IMR-90 (cell line): ENCODE data around the gene CNST. TPM values are rescaled to one million over a fixed set of nuclear protein-coding genes. Genes with fewer than 3 reads are reported as not detected.

Experiments
- ATAC-seq: fragments of 200-7000 bp; cut with Tn5 transposase; 2 replicates; pipeline ENCODE4 v1.9.1; 2020; ENCODE audit warnings: low read depth, mild to moderate bottlenecking, moderate library complexity
- BruUV-seq: library from RNA; stranded (reverse); fragments of 400-500 nt; replicated peaks from 2 replicates; lab custom pipeline; 2021; lab: Mats Ljungman, UMichigan
- CTCF ChIA-PET: fragments of 300-600 bp; formaldehyde crosslinking; extraction: SDS; loops from one replicate; lab custom pipeline; 2021; ENCODE audit warnings: antibody characterized with exemption; lab: Yijun Ruan, JAX
- POLR2A ChIA-PET: fragments of 300-600 bp; sonication (Branson Sonifier 250); formaldehyde crosslinking; loops from one replicate; lab custom pipeline; 2022; ENCODE audit warnings: antibody characterized with exemption; ENCODE audit not compliant: unreplicated experiment; lab: Charles Lee
- DNase-seq: peaks from one replicate; pipeline ENCODE4 v3.0.0; 2013
- H2AFZ ChIP-seq: replicated peaks from 2 replicates; pipeline ENCODE3; 2013; ENCODE audit warnings: low read length, mild to moderate bottlenecking; ENCODE audit not compliant: poor library complexity
- H2AK5ac ChIP-seq: 2 replicates; pipeline ENCODE4 v1.6.1; 2013; ENCODE audit warnings: low read depth, low read length, inconsistent platforms
- H2AK9ac ChIP-seq: replicated peaks from 2 replicates; pipeline ENCODE3; 2013; ENCODE audit warnings: mild to moderate bottlenecking, low read depth, low read length, moderate library complexity; ENCODE audit not compliant: poor library complexity
- H2BK120ac ChIP-seq: 2 replicates; pipeline ENCODE4 v1.6.1; 2013; ENCODE audit warnings: low read depth, low read length, inconsistent platforms
- H2BK15ac ChIP-seq: 3 replicates; pipeline ENCODE4 v1.6.1; 2013; ENCODE audit warnings: low read depth, low read length, inconsistent platforms
- H2BK20ac ChIP-seq: 2 replicates; pipeline ENCODE4 v1.6.1; 2013; ENCODE audit warnings: low read depth, mild to moderate bottlenecking, inconsistent platforms, low read length, moderate library complexity
- H2BK5ac ChIP-seq: 2 replicates; pipeline ENCODE4 v1.6.1; 2013; ENCODE audit warnings: mild to moderate bottlenecking, low read depth, low read length, inconsistent platforms; ENCODE audit not compliant: poor library complexity, severe bottlenecking
- H3K14ac ChIP-seq: replicated peaks from 2 replicates; pipeline ENCODE4 v1.6.1; 2013; ENCODE audit warnings: low read depth, low read length, inconsistent platforms
- H3K18ac ChIP-seq: 2 replicates; pipeline ENCODE4 v1.6.1; 2013; ENCODE audit warnings: low read depth, low read length, control low read depth
- H3K23ac ChIP-seq: 2 replicates; pipeline ENCODE4 v1.6.1; 2013; ENCODE audit warnings: low read depth, low read length, inconsistent platforms
- H3K27ac ChIP-seq: 2 replicates; pipeline ENCODE4 v1.5.1; 2013; ENCODE audit warnings: mild to moderate bottlenecking, control low read depth, low read length; ENCODE audit not compliant: insufficient read depth
- H3K27me3 ChIP-seq: 2 replicates; pipeline ENCODE4 v1.6.1; 2013; ENCODE audit warnings: low read length; ENCODE audit not compliant: control insufficient read depth, insufficient read depth
- H3K36me3 ChIP-seq: 2 replicates; pipeline ENCODE4 v1.6.1; 2013; ENCODE audit warnings: low read length, mixed read lengths; ENCODE audit not compliant: control insufficient read depth, insufficient read depth
- H3K4ac ChIP-seq: 2 replicates; pipeline ENCODE4 v1.6.1; 2013; ENCODE audit warnings: low read depth, low read length, inconsistent platforms
- H3K4me1 ChIP-seq: 2 replicates; pipeline ENCODE4 v1.6.1; 2013; ENCODE audit warnings: low read length, mixed read lengths; ENCODE audit not compliant: control insufficient read depth, insufficient read depth
- H3K4me2 ChIP-seq: 2 replicates; pipeline ENCODE4 v1.6.1; 2013; ENCODE audit warnings: low read depth, mild to moderate bottlenecking, control low read depth, low read length, moderate library complexity
- H3K4me3 ChIP-seq: 2 replicates; pipeline ENCODE4 v1.5.1; 2013; ENCODE audit warnings: low read depth, mild to moderate bottlenecking, control low read depth, low read length, moderate library complexity; ENCODE audit not compliant: insufficient read depth
- H3K56ac ChIP-seq: 2 replicates; pipeline ENCODE4 v1.6.1; 2013; ENCODE audit warnings: low read length, inconsistent platforms; ENCODE audit not compliant: insufficient read depth; ENCODE audit errors: extremely low read depth
- H3K79me1 ChIP-seq, 2 experiments: 2 replicates each; pipeline ENCODE4 v1.6.1; 2013; ENCODE audit warnings: low read length in 2 of 2, inconsistent platforms in 1 of 2, low read depth in 1 of 2
- H3K9ac ChIP-seq: 2 replicates; pipeline ENCODE4 v1.6.1; 2013; ENCODE audit warnings: low read depth, low read length, control low read depth
- H3K9me1 ChIP-seq: 2 replicates; pipeline ENCODE4 v1.6.1; 2013; ENCODE audit warnings: low read length, inconsistent platforms; ENCODE audit not compliant: insufficient read depth
- H3K9me3 ChIP-seq: 2 replicates; pipeline ENCODE4 v1.6.1; 2013; ENCODE audit warnings: low read length; ENCODE audit not compliant: control insufficient read depth, insufficient read depth
- H4K20me1 ChIP-seq: 2 replicates; pipeline ENCODE4 v1.6.1; 2013; ENCODE audit warnings: low read length, inconsistent platforms; ENCODE audit not compliant: insufficient read depth
- H4K5ac ChIP-seq: 2 replicates; pipeline ENCODE4 v1.6.1; 2013; ENCODE audit warnings: mild to moderate bottlenecking, low read depth, low read length, control low read depth
- H4K8ac ChIP-seq, 2 experiments: 2 replicates each; pipeline ENCODE4 v1.6.1; 2013; ENCODE audit warnings: low read depth in 2 of 2, low read length in 2 of 2, control low read depth in 1 of 2, inconsistent platforms in 1 of 2
- H4K91ac ChIP-seq: 2 replicates; pipeline ENCODE4 v1.6.1; 2013; ENCODE audit warnings: low read depth, low read length, inconsistent platforms; ENCODE audit not compliant: insufficient read depth
- BHLHE40 ChIP-seq: fragments of 150-350 bp; IDR thresholded peaks from 2 replicates; pipeline ENCODE4 v1.6.1; 2016; ENCODE audit warnings: mild to moderate bottlenecking, low read depth, low read length
- CEBPB ChIP-seq: IDR thresholded peaks from 2 replicates; pipeline ENCODE4 v1.6.1; 2012; ENCODE audit warnings: low read depth, low read length, improper control_type of control experiment
- FOS ChIP-seq: fragments of 150-350 bp; IDR thresholded peaks from 2 replicates; pipeline ENCODE4 v1.6.1; 2016; ENCODE audit warnings: low read depth, low read length
- MAFK ChIP-seq: IDR thresholded peaks from 2 replicates; pipeline ENCODE4 v1.6.1; 2012; ENCODE audit warnings: low read depth, low read length, improper control_type of control experiment
- MXI1 ChIP-seq: IDR thresholded peaks from 2 replicates; pipeline ENCODE4 v1.6.1; 2012; ENCODE audit warnings: low read depth, mild to moderate bottlenecking, low read length, moderate library complexity, borderline replicate concordance
- NFE2L2 ChIP-seq: fragments of 150-350 bp; IDR thresholded peaks from 2 replicates; pipeline ENCODE4 v1.6.1; 2016; ENCODE audit warnings: low read depth, mild to moderate bottlenecking, low read length
- POLR2A ChIP-seq: IDR thresholded peaks from 2 replicates; pipeline ENCODE4 v1.6.1; 2012; ENCODE audit warnings: mild to moderate bottlenecking, low read depth, low read length
- RAD21 ChIP-seq: IDR thresholded peaks from 2 replicates; pipeline ENCODE4 v1.6.1; 2012; ENCODE audit warnings: low read length, improper control_type of control experiment
- RCOR1 ChIP-seq: IDR thresholded peaks from 2 replicates; pipeline ENCODE4 v1.6.1; 2012; ENCODE audit warnings: mild to moderate bottlenecking, low read length, improper control_type of control experiment; ENCODE audit not compliant: insufficient replicate concordance
- SMC3 ChIP-seq: fragments of 150-350 bp; IDR thresholded peaks from 2 replicates; pipeline ENCODE4 v1.6.1; 2016; ENCODE audit warnings: low read depth, mild to moderate bottlenecking, antibody characterized with exemption, low read length, moderate library complexity
- USF2 ChIP-seq: fragments of 150-350 bp; IDR thresholded peaks from 2 replicates; pipeline ENCODE4 v1.6.1; 2017; ENCODE audit warnings: mild to moderate bottlenecking, antibody characterized with exemption, low read length, low read depth
- WGBS, 2 experiments: methylation state at CpG; one replicate each; pipeline versions ENCODE4 v1.1.5 to v1.1.7; 2013; ENCODE audit warnings: missing lambda C conversion rate in 2 of 2; ENCODE audit not compliant: insufficient read length in 1 of 2; ENCODE audit errors: extremely low coverage in 2 of 2; 5-methylcytosine and 5-hydroxymethylcytosine counted together
- dilution Hi-C: fragments of 300-500 bp; cut with HindIII; formaldehyde crosslinking; loops from one replicate; pipeline ENCODE4 v1.14.3; 2018; ENCODE audit warnings: low sequenced_read_pairs; ENCODE audit not compliant: unreplicated experiment
- in situ Hi-C: fragments of 300-500 bp; cut with MboI; formaldehyde crosslinking; loops from 3 replicates; pipeline ENCODE4 v1.14.3; 2019; ENCODE audit warnings: low sequenced_read_pairs, inconsistent platforms, mixed read lengths
- intact Hi-C: fragments of 100-400 bp; cut with micrococcal nuclease; formaldehyde crosslinking; loops from 2 replicates; pipeline ENCODE4 v1.10.0; 2022
- polyA plus RNA-seq, 3 experiments: library from polyadenylated mRNA; depleted of rRNA; stranded (reverse); fragments of >200 nt; gene quantifications; 2 replicates each; pipeline ENCODE4 v1.2.3, GENCODE V29; 2012; ENCODE audit warnings: low replicate concordance in 1 of 3
- total RNA-seq: library from RNA; depleted of rRNA; stranded (reverse); fragments of >200 nt; gene quantifications from 2 replicates; pipeline ENCODE4 v1.2.3, GENCODE V29; 2012

Gene CNST
- total and polyA plus RNA-seq, 2 of the 4 experiments (the other 2 are of a cell fraction) = 15.4 to 25.5 TPM

DNA sequence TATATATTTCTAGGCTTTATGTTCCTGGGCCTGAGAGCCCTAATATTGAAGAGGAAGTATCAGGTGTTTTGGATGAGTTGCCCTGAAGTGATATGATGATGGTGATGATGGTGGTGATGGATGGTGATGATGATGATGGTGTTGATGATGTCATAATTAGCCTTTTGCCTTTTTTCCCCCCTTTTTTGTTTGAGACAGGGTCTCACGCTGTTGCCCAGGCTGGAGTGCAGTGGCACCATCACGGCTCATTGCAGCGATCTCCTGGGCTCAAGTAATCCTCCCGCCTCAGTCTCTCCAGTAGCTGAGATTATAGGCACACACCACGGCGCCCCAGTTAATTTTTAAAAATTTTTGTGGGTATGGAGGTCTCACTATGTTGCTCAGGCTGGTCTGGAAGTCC is 76.5 kb downstream of the CNST start:
- H3K27me3 ChIP-seq = no peaks in the 10 kb centered on the region
- no peak overlapping the region for H4K8ac ChIP-seq
- H3K36me3 ChIP-seq = peaks cover 21% of the 10 kb centered on the region
- ChIA-PET CTCF (no interaction called here), POLR2A (no interaction called here)
- ATAC-seq (no peak), DNase-seq (no peak)
- H3K9me1 ChIP-seq = no peaks in the 10 kb centered on the region
- no peak overlapping the region for H3K56ac ChIP-seq
- intact Hi-C loops (no loop called here), dilution Hi-C loops (no loop called here), in situ Hi-C loops (no loop called here)
- no peaks in the 10 kb centered on the region; the same call in 1 of the 2 replicates for H4K20me1 ChIP-seq
- H3K4ac ChIP-seq = no peak overlapping the region
- no peak overlapping the region for H2AK9ac ChIP-seq
- H3K4me3 ChIP-seq = no peak overlapping the region
- H4K5ac ChIP-seq = no peak overlapping the region
- no peak overlapping the region for H2BK15ac ChIP-seq
- no peak overlapping the region for H3K14ac ChIP-seq
- BruUV-seq = no TSS peak
- H3K23ac ChIP-seq = no peak overlapping the region
- H3K9me3 ChIP-seq = no peaks in the 10 kb centered on the region
- H2BK20ac ChIP-seq = no peak overlapping the region
- no peak overlapping the region for H3K18ac ChIP-seq
- 100% methylated on average over 4 of the region's 6 CpGs; no CpG with 5 or more reads in 1 of the 2 experiments for WGBS, 2 experiments
- H3K27ac ChIP-seq = no peak overlapping the region
- peaks cover 4% of the 10 kb centered on the region for H3K4me1 ChIP-seq
- no peak overlapping the region for H2AFZ ChIP-seq
- no peak overlapping the region for H2AK5ac ChIP-seq
- H3K79me1 ChIP-seq = peaks cover 14 to 48% of the 10 kb centered on the region in 2 experiments
- H3K4me2 ChIP-seq = no peak overlapping the region
- H2BK120ac ChIP-seq = no peak overlapping the region
- no peak overlapping the region for H4K91ac ChIP-seq
- TF ChIP-seq BHLHE40 (no peak), POLR2A (no peak), USF2 (no peak), CEBPB (no peak), RAD21 (no peak), FOS (no peak), MAFK (no peak), MXI1 (no peak), SMC3 (no peak), NFE2L2 (no peak), RCOR1 (no peak)
- H2BK5ac ChIP-seq = no peak overlapping the region
- H3K9ac ChIP-seq = no peak overlapping the region
